HepG2 (cell line): ENCODE results near the gene STXBP2. TPM values are rescaled to one million over a fixed set of nuclear protein-coding genes. Genes with fewer than 3 reads are reported as not detected.
A peak's percentile ranks its signal among the peaks of the same experiment; 100 is the strongest.

ENCODE experiments used
- ARID2 ChIP-seq: sonication (generic); formaldehyde crosslinking; IDR thresholded peaks from 2 replicates; pipeline ENCODE4 v1.8.1; 2022; ENCODE audit warnings: mild to moderate bottlenecking, missing genetic modification reagents, borderline replicate concordance
- DNMT1 ChIP-seq: sonication (generic); formaldehyde crosslinking; IDR thresholded peaks from 2 replicates; pipeline ENCODE4 v1.5.1; 2020; ENCODE audit warnings: mild to moderate bottlenecking, missing genetic modification reagents
- DR1 ChIP-seq: sonication (generic); formaldehyde crosslinking; IDR thresholded peaks from 2 replicates; pipeline ENCODE4 v1.8.0; 2021; ENCODE audit warnings: mild to moderate bottlenecking, missing genetic modification reagents, inconsistent platforms
- GABPA ChIP-seq, 2 experiments: IDR thresholded peaks; 2 replicates each; pipeline ENCODE4 v1.6.1; 2011 to 2016; ENCODE audit warnings: low read depth in 2 of 2, low read length in 1 of 2, missing biosample characterization in 1 of 2, missing genetic modification characterization in 1 of 2
- HOXA5 ChIP-seq: sonication (generic); formaldehyde crosslinking; IDR thresholded peaks from 2 replicates; pipeline ENCODE4 v1.4.0; 2020; ENCODE audit warnings: missing genetic modification reagents
- NFE2 ChIP-seq: sonication (generic); formaldehyde crosslinking; IDR thresholded peaks from 2 replicates; pipeline ENCODE4 v1.4.0; 2020; ENCODE audit warnings: missing genetic modification reagents
- NRL ChIP-seq: sonication (generic); formaldehyde crosslinking; IDR thresholded peaks from 2 replicates; pipeline ENCODE4 v1.5.0; 2020; ENCODE audit warnings: missing genetic modification reagents, mild to moderate bottlenecking, moderate library complexity, borderline replicate concordance
- PAF1 ChIP-seq: IDR thresholded peaks from 2 replicates; pipeline ENCODE4 v1.6.1; 2016; ENCODE audit warnings: missing genetic modification reagents, missing compliant biosample characterization
- POLR2G ChIP-seq: fragments of 200-400 bp; formaldehyde crosslinking; IDR thresholded peaks from 2 replicates; pipeline ENCODE4 v1.6.1; 2018; ENCODE audit warnings: mild to moderate bottlenecking, low read depth, low read length, moderate library complexity
- SALL2 ChIP-seq: sonication (generic); formaldehyde crosslinking; IDR thresholded peaks from 2 replicates; pipeline ENCODE4 v1.8.1; 2023; ENCODE audit warnings: mild to moderate bottlenecking, missing genetic modification reagents, inconsistent platforms
- SMARCC2 ChIP-seq: fragments of 450-650 bp; IDR thresholded peaks from 2 replicates; pipeline ENCODE4 v1.6.1; 2017; ENCODE audit warnings: antibody characterized with exemption, mild to moderate bottlenecking
- TBP ChIP-seq: sonication (generic); formaldehyde crosslinking; IDR thresholded peaks from 2 replicates; pipeline ENCODE4 v1.5.0; 2020; ENCODE audit warnings: missing genetic modification reagents
- TEAD2 ChIP-seq: sonication (generic); formaldehyde crosslinking; IDR thresholded peaks from 2 replicates; pipeline ENCODE4 v1.9.0; 2021; ENCODE audit warnings: missing genetic modification reagents
- ZBTB3 ChIP-seq: sonication (generic); formaldehyde crosslinking; IDR thresholded peaks from 2 replicates; pipeline ENCODE4 v1.4.0; 2020; ENCODE audit warnings: low read depth, mild to moderate bottlenecking, moderate library complexity, missing genetic modification reagents, borderline replicate concordance
- ZFY ChIP-seq: sonication (generic); formaldehyde crosslinking; IDR thresholded peaks from 2 replicates; pipeline ENCODE4 v1.4.0; 2020; ENCODE audit warnings: missing genetic modification reagents
- ZNF136 ChIP-seq: sonication (generic); formaldehyde crosslinking; IDR thresholded peaks from 2 replicates; pipeline ENCODE4 v1.8.1; 2022; ENCODE audit warnings: low read depth, mild to moderate bottlenecking, moderate library complexity, missing genetic modification reagents
- ZNF180 ChIP-seq: sonication (generic); formaldehyde crosslinking; IDR thresholded peaks from 2 replicates; pipeline ENCODE4 v1.4.0; 2020; ENCODE audit warnings: low read depth, missing genetic modification reagents, borderline replicate concordance
- ZNF441 ChIP-seq: sonication (generic); formaldehyde crosslinking; IDR thresholded peaks from 2 replicates; pipeline ENCODE4 v1.7.0; 2021; ENCODE audit warnings: missing genetic modification reagents, borderline replicate concordance
- ZNF484 ChIP-seq: sonication (generic); formaldehyde crosslinking; IDR thresholded peaks from 2 replicates; pipeline ENCODE4 v1.5.1; 2020; ENCODE audit warnings: mild to moderate bottlenecking, low read depth, missing genetic modification reagents, borderline replicate concordance
- ZNF549 ChIP-seq: sonication (generic); formaldehyde crosslinking; IDR thresholded peaks from 2 replicates; pipeline ENCODE4 v1.5.0; 2020; ENCODE audit warnings: missing genetic modification reagents
- ZNF614 ChIP-seq: IDR thresholded peaks from 2 replicates; pipeline ENCODE4 v1.6.1; 2018; ENCODE audit warnings: missing biosample characterization, missing genetic modification reagents, inconsistent platforms, borderline replicate concordance
- ZNF724P ChIP-seq: sonication (generic); formaldehyde crosslinking; IDR thresholded peaks from 2 replicates; pipeline ENCODE4 v1.8.0; 2022; ENCODE audit warnings: missing genetic modification reagents, borderline replicate concordance
- ZNF766 ChIP-seq: sonication (generic); formaldehyde crosslinking; IDR thresholded peaks from 2 replicates; pipeline ENCODE4 v1.5.0; 2020; ENCODE audit warnings: missing genetic modification reagents, borderline replicate concordance
- ZSCAN25 ChIP-seq: sonication (generic); formaldehyde crosslinking; IDR thresholded peaks from 2 replicates; pipeline ENCODE4 v1.8.0; 2022; ENCODE audit warnings: mild to moderate bottlenecking, missing genetic modification reagents
- polyA plus RNA-seq, 8 experiments: library from polyadenylated mRNA; depleted of rRNA in 3 of 8; stranded (reverse) in 7 of 8; unstranded in 1 of 8; fragments of >200 nt; fragmentation: Illumina TruSeq in 4 of 8; extraction: Trizol in 4 of 8; gene quantifications; 2 replicates each; pipeline versions ENCODE4 v1.2.1 to v1.2.3, GENCODE V29; 2011 to 2016; ENCODE audit warnings: low read depth in 4 of 8, missing spikeins in 1 of 8, mixed read lengths in 1 of 8; ENCODE audit not compliant: insufficient read depth in 1 of 8
- total RNA-seq, 5 experiments: library from RNA; depleted of rRNA; stranded (reverse); fragments of >200 nt; fragmentation: Illumina TruSeq; extraction: Trizol; gene quantifications; 2 replicates each; pipeline ENCODE4 v1.2.3, GENCODE V29; 2016; ENCODE audit warnings: low read depth in 1 of 5
- TF ChIP-seq, protein P1 (sequence below): sonication (generic); formaldehyde crosslinking; IDR thresholded peaks from 2 replicates; pipeline ENCODE4 v1.4.0; 2020; ENCODE audit warnings: missing genetic modification reagents, mild to moderate bottlenecking, borderline replicate concordance
- TF ChIP-seq, protein P2 (sequence below): sonication (generic); formaldehyde crosslinking; IDR thresholded peaks from 2 replicates; pipeline ENCODE4 v1.5.0; 2020; ENCODE audit warnings: missing genetic modification reagents

Gene STXBP2
- total and polyA plus RNA-seq, 2 of the 13 experiments (the other 11 are each of a cell fraction or from before 2014, with no cell fraction given): 22.8 to 40.1 TPM

DNA sequence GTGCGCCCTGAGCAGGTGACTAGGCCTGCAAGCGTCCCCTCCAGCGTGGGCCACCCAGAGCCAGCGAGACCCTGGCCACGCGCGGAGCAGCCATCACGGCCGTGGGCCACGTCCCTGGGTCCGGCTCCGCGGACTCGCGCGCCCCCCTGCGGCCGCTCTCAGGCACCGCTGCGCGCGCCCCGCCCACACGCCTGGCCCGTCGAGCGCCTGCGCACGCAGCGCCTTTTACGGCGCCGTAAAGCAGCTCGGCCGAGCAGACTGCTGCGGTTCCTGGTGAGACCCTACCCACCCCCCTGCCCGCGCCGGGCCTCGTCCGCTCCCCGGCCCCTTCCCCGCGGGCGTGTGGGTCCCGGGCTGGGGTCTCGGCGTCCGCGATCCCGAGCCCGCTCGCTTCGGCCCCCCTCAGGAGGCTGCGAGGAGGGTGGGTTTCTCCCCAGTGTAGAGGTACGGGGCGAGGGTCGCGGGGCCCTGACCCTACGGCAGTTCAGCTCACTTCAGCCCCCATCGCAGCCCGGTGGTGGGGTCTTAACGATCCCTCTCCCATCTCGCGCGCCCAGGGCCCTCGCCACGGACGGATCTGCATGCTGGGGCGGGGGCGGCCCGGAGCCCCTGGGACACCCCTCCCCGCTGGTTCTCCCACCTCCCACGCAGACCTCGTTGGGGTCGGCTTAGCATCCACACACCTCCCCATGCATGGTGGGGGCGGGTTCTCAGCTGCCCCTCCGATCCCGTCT is 43.9 kb downstream of the STXBP2 start, which contains the start of gene TRAPPC5 (continued):
- TF ChIP-seq ZNF441 (CRISPR knock-in tag) (no peak), ZNF724P (CRISPR knock-in tag) (peak; percentile 88; the same call in 1 of the 2 replicates), NFE2 (CRISPR knock-in tag) (no peak), ZFY (CRISPR knock-in tag) (peak; percentile 90), GABPA (IDR thresholded peaks at IDR 0.05; ENCODE audit: low read depth, low read length) (no peak), GABPA (CRISPR knock-in tag; IDR thresholded peaks at IDR 0.05; ENCODE audit: low read depth) (no peak), POLR2G (peak; percentile 52; the same call in 1 of the 2 replicates), DR1 (no peak), DNMT1 (peak; percentile 73), ARID2 (no peak), TBP (CRISPR knock-in tag) (no peak), ZNF484 (no peak), ZNF136 (CRISPR knock-in tag) (no peak), ZSCAN25 (CRISPR knock-in tag) (peak; percentile 54; the same call in 1 of the 2 replicates), HOXA5 (CRISPR knock-in tag) (0 out of 2 replicates have a peak, but pooled peaks have one; percentile 61), ZNF766 (CRISPR knock-in tag) (peak; percentile 74; the same call in 1 of the 2 replicates), ZNF549 (CRISPR knock-in tag) (no peak), ZNF614 (no peak), SALL2 (peak; percentile 79; the same call in 1 of the 2 replicates), SMARCC2 (no peak), PAF1 (no peak), TEAD2 (no peak), ZBTB3 (CRISPR knock-in tag) (no peak), NRL (CRISPR knock-in tag) (no peak), ZNF180 (CRISPR knock-in tag) (no peak)
- TF ChIP-seq, protein P1, sequence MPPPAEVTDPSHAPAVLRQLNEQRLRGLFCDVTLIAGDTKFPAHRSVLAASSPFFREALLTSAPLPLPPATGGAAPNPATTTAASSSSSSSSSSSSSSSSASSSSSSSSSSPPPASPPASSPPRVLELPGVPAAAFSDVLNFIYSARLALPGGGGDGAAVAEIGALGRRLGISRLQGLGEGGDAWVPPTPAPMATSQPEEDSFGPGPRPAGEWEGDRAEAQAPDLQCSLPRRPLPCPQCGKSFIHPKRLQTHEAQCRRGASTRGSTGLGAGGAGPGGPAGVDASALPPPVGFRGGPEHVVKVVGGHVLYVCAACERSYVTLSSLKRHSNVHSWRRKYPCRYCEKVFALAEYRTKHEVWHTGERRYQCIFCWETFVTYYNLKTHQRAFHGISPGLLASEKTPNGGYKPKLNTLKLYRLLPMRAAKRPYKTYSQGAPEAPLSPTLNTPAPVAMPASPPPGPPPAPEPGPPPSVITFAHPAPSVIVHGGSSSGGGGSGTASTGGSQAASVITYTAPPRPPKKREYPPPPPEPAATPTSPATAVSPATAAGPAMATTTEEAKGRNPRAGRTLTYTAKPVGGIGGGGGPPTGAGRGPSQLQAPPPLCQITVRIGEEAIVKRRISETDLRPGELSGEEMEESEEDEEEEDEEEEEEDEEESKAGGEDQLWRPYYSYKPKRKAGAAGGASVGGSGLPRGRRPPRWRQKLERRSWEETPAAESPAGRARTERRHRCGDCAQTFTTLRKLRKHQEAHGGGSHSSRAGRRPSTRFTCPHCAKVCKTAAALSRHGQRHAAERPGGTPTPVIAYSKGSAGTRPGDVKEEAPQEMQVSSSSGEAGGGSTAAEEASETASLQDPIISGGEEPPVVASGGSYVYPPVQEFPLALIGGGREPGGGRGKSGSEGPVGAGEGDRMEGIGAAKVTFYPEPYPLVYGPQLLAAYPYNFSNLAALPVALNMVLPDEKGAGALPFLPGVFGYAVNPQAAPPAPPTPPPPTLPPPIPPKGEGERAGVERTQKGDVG (CRISPR knock-in tag): no peak; the same call in 1 of the 2 replicates
- TF ChIP-seq, protein P2, sequence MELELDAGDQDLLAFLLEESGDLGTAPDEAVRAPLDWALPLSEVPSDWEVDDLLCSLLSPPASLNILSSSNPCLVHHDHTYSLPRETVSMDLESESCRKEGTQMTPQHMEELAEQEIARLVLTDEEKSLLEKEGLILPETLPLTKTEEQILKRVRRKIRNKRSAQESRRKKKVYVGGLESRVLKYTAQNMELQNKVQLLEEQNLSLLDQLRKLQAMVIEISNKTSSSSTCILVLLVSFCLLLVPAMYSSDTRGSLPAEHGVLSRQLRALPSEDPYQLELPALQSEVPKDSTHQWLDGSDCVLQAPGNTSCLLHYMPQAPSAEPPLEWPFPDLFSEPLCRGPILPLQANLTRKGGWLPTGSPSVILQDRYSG: 0 out of 2 replicates have a peak, but pooled peaks have one; percentile 30
